ENCODE results near the gene KRTAP5-1.
"Not testable (repeated sequence)": the region's sequence is repeated elsewhere in the genome, so short reads cannot be mapped to it uniquely, and the experiment has no call there.

KRTAP5-1 gene, protein sequence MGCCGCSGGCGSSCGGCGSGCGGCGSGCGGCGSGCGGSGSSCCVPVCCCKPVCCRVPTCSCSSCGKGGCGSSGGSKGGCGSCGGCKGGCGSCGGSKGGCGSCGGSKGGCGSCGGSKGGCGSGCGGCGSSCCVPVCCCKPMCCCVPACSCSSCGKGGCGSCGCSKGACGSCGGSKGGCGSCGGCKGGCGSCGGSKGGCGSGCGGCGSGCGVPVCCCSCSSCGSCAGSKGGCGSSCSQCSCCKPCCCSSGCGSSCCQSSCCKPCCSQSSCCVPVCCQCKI

DNA sequence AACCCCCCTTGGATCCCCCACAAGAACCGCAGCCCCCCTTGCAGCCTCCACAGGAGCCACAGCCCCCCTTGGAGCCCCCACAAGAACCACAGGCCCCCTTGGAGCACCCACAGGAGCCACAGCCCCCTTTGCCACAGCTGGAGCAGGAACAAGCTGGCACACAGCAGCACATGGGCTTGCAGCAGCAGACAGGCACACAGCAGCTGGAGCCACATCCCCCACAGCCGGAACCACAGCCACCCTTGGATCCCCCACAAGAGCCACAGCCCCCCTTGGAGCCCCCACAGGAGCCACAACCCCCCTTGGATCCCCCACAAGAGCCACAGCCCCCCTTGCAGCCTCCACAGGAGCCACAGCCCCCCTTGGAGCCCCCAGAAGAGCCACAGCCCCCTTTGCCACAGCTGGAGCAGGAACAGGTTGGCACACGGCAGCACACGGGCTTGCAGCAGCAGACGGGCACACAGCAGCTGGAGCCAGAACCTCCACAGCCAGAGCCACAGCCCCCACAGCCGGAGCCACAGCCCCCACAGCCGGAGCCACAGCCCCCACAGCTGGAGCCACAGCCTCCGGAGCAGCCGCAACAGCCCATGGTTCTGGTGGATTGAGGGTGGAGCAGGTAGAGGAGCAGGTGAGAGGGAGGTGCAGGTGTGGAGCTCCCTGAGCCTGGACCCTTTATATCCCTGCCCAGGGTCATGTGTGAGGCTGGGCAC lies at the start of gene KRTAP5-1:
Gene KRTAP5-1 (minus strand): TSS at position 623 of the 710 bp plus-strand sequence. CDS start 34 bp downstream, at position 589.
- DNase-seq = not testable (repeated sequence)

DNA sequence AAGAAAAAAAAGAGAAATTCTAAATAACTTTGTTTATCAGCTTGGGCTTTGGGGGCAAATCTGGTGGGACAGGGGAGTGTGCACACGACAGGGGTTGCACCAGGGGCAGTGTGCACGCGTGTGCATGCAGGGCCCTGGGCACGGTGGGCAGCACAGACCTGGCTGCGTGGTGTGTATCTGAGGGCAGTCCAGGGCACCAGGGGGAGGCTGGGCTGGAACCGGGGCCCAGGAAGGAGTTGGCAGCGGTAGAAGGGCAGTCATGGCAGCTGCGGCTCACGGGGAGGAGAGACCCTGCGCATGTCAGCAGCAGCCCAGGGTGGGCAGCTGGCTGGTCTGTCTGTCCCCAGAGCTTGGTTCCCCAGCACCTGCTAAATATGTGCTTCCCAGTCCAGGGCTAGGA lies 48.8 kb upstream of the KRTAP5-1 start:
- DNase-seq = no peak

DNA sequence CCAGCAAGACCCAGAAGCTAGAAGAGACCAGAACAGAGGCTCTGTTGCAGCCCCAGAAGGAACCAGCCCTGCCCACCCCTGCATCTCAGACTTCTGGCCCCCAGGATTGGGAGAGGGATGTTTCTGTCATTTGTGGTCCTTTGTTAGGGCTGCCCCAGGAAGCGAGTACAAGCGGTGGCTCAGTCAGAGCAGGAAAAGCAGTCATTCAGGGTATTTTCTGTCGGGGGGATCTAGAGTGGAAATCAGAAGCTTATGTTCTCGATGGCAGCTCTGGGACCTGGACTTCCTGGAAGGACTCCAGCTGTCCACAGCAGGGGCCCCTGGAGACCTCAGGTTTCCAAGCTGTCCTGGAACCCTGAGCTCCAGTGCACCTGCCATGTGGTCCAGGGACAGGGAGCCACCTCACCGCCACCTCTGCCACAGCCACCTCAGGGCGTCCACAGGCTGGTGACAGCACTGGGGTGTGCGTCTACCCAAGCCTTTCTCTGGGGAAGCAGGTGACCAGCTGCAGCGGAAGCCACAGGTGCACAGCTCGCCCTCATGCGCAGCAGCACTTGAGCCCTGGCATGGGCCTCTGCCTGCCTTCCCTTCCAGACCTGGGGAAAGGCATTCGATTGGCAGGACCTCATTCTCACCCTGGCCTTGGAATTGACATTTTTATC lies 47.1 kb upstream of the KRTAP5-1 start:
- DNase-seq = no peak

DNA sequence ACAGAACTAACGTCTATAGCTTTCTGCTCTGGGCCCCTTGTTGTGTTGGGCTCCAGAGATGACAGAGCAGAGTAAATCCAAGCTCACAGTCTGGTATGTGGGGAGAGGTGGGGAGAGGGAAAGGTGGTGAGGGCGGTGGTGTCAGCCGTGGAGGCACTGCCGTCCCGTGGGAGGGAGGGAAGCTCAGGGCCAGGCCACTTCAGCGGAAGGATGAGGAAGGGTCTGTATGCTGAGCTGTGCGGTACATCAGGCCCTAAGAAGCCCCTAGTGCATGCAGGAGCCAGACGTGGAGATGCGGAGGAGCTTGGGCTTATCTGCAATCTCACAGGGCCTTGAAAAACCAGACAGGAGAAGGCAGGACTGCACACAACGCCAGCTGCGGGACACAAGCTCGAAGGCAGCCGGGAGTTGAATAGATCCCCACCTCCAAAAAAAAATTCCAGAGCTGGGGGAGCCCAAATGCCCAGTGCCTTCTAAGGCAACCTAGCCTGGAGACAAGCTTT lies 46.0 kb upstream of the KRTAP5-1 start:
- no peak for DNase-seq

DNA sequence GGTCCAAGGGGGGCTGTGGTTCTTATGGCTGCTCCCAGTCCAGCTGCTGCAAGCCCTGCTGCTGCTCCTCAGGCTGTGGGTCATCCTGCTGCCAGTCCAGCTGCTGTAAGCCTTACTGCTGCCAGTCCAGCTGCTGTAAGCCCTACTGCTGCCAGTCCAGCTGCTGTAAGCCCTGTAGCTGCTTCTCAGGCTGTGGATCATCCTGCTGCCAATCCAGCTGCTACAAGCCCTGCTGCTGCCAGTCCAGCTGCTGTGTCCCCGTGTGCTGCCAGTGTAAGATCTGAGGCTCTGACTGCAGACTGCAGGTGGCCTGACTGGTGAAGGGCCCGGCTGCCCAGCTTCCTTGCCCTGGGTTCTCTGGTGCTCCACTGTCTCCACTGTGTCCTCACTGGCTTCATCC lies 45.2 kb upstream of the KRTAP5-1 start:
- no peak for DNase-seq

DNA sequence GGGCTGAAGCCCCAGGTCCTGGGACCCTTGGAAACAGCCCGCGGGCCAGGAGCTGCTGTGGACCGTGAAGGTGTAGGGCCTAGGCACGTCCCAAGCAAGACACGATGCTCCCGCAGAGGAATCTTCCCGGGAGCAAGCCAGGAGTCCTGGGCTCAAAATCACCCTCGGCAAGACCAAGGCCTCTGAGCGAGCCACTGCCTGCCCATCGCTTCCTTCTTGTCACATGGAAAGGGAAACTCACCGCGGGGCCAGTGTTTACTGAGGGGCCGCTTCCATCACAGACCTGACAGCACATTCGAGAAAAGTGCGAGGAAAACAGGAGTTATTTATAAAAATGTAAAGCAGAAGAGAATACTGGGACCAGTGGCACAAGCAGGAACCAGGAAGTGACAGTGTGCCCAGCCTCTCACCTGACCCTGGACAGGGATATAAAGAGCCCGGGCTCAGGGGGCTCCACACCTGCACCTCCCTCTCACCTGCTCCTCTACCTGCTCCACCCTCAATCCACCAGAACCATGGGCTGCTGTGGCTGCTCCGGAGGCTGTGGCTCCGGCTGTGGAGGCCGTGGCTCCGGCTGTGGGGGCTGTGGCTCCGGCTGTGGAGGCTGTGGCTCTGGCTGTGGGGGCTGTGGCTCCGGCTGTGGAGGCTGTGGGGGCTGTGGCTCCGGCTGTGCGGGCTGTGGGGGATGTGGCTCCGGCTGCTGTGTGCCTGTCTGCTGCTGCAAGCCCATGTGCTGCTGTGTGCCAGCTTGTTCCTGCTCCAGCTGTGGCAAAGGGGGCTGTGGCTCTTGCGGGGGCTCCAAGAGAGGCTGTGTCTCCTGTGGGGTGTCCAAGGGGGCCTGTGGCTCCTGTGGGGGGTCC lies 44.5 kb upstream of the KRTAP5-1 start, which contains the start of gene KRTAP5-5:
Gene KRTAP5-5 (plus strand): TSS at position 450 of the 860 bp plus-strand sequence. CDS start 66 bp downstream, at position 516.
- no peak for DNase-seq

DNA sequence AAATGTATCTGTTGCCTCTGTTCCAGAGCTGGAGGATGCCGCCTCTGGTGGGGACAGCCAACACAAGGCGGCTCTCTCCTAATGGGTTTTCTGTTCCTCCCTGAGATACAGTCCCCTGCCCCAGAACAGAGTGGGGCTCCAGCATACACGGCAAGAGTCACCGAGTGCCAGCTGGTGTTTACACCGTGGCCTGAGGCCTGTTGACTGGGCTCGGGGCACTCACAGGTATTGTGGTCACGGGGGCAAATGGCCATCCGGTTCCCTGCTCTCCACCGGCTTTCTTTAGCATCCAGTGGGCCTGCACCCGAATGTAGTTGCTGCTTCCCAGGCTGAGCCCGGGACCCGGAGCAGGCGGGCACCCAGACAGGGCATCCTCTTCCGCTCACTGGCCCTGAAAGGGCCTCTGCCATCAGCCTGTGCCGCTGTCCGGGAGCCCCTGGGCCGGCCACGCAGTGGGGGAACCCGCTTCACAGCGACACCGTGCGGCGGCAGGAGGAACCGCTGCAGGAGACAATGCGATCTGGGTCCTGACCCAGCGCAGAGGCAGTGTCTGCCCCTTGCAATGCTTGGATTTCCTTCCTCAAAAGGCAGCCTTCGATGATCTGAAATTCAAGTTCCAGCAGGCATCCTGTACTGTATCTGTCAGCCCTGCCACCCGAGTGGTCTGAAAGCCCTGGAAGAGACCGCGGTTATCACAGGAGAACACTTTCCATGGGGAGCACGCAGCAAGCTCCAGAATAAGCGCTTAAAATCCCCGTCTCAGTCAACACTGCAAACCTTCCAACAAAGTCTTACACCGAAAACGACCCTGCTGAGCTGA lies 43.6 kb upstream of the KRTAP5-1 start:
- DNase-seq = peak in 1 of 2 donors; percentile 35

DNA sequence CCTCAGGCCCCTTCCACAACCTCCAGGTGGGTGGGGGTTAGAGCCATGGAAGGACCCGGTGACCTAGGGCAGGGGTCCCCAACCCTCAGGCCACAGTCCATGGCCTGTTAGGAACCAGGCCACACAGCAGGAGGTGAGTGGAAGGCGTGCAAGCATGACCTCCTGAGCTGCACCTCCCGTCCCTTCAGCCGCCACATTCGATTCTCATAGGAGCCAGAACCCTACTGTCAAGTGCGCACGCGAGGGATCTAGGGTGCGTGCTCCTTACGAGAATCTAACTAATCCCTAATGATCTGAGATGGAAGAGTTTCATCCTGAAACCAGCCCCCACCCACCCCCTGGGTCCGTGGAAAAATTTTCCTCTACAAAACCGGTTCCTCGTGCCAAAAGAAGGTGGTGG lies 40.5 kb upstream of the KRTAP5-1 start:
- DNase-seq = no peak

DNA sequence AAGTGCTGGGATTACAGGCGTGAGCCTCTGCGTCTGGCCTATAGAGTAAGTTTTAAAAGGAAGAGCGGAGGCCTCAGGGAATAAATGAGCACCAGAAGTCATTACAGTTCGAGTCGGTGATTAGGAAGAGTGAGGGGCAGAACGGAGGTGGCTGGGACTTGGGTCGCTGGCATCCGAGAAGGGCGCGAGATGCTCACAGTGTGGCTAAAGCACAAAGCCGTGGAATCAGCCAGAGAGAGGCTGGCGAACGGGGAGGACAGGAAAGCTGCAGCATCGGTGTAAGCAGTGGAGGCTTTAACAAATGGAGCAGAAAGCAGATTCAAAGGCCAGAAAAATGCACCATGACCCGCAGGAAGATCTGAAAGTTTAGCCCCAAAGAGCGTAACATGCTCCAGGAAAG lies 39.5 kb upstream of the KRTAP5-1 start:
- no peak for DNase-seq

DNA sequence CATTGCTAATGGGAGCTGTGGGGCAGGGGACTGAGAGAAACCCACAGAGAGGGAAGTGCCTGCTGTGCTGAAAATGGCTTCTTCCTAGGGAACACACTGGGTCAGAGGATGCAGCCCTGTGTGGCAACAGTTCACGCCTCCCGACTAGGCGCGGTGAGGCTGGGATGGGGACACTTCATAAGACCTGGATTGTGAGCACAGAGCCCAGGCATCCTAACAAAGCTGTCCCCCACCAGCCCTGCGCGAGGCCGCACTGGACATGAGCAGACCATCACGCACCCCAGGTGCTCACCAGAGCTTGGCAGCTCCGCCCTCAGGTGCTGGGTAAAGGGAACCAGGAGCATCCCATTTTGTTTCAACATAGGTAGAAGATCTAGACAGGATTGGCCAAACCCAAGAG lies 38.6 kb upstream of the KRTAP5-1 start:
- DNase-seq = no peak

DNA sequence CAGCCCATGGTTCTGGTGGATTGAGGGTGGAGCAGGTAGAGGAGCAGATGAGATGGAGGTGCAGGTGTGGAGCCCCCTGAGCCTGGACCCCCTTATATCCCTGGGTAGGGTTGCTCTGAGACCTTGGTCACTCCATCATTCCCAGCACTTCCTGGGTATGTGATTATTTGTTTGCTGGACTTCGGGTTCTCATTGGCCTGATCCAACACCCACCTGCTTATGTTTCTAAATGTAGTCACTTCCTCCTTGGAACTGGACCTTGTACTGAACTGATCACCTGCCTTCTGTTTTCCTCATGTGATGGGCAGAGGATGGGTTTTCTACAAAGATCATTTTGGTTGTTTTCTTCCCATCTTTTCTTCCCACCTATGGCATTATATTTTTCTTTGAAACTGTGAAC lies 37.0 kb upstream of the KRTAP5-1 start, which contains the start of gene KRTAP5-4:
Gene KRTAP5-4 (minus strand): TSS at position 53 of the 400 bp plus-strand sequence. CDS start 45 bp downstream, at position 8.
- no peak for DNase-seq

DNA sequence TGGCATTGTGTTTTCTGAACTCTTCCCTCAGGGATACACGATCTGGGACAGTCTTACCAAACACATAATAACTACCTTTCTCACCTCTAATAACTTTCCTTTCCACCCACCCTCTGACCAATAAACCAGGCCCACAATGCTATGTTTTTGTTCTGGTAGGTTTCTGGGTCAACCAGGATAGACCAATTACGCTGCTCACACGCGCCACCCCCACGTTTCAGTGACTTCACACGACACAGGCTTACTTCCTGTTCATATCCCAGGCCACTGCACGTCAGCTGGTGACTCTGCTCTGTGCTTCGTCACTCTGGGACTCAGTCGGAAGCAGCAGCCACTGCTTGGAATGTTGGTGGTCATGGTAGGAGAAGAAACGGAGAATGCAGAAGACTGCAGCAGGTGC lies 34.4 kb upstream of the KRTAP5-1 start:
- no peak for DNase-seq

DNA sequence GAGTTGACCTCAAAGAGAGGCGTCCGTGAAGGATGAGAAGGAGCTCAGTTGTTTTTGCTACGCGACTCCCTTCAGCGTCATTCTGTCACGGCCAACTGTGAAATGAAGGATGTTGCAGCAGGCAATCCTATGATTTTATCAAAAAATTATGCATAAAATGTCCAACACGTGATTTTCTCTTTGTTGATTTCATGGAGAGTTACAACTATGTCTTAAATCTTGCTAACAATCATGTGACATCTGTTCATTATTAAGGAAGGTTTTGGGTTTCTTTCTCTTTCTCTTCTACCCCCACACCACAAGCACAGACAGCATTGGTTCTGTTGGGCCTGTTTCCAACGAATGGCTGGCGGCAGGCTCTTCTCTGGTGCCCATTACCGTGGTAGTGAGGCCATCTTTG lies 33.1 kb upstream of the KRTAP5-1 start:
- DNase-seq = no peak

DNA sequence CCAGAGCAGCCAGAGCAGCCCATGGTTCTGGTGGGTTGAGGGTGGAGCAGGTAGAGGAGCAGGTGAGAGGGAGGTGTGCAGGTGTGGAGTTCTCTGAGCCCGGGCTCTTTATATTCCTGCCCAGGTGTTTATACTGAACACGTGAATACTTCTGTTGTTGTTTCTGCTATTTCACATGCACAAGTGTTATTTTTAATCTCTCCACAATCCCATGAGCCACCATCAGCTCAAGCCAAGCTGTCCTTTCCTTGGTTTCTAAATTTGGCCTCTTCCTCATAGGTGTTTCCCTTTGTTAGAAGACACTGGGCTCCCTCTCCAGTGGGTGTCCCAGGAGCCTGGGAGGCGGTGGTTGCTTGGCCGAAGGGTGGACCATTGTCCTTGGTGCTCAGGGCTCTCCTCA lies 23.3 kb upstream of the KRTAP5-1 start, which contains the start of gene KRTAP5-3:
Gene KRTAP5-3 (minus strand): TSS at position 101 of the 400 bp plus-strand sequence. CDS start 78 bp downstream, at position 23.
- DNase-seq = no peak

DNA sequence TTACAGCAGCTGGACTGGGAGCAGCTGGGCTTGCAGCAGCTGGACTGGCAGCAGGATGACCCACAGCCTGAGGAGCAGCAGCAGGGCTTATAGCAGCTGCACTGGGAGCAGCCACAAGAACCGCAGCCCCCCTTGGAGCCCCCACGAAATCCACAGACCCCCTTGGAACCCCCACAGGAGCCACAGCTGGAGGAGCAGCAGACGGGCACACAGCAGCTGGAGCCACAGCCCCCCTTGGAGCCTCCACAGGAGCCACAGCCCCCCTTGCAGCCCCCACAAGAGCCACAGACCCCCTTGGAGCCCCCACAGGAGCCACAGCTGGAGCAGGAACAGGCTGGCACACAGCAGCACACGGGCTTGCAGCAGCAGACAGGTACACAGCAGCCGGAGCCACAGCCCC lies 22.8 kb upstream of the KRTAP5-1 start:
- DNase-seq = not testable (repeated sequence)

DNA sequence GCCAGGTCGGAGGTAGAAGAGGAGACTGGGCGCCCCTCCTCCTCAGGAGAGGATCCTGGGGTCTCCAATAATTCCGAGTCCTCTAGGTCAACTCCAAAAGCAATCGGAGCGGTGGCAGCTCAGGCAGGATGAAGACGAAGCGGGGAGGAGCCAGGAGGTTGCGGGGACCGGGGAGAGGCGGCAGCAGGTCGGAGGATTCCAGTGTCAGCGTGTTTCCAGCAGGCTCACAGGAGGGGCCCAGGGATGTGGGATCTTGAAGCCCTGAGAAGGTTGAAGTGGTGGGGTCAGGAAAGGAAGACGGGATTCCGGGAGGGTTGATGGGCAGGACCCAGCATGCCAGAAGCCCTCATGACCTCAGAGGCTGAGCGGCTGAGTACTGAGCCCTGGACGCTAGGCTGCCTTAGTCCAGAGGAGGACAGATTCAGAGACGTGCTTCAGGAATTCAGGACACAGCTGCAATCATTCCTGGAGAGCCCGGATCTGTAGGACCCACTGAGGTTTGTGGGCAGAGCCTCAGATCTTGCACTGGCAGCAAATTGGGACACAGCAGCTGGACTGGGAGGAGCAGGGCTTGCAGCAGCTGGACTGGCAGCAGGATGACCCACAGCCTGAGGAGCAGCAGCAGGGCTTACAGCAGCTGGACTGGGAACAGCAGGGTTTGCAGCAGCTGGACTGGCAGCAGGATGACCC lies 22.2 kb upstream of the KRTAP5-1 start:
- not testable (repeated sequence) for DNase-seq

DNA sequence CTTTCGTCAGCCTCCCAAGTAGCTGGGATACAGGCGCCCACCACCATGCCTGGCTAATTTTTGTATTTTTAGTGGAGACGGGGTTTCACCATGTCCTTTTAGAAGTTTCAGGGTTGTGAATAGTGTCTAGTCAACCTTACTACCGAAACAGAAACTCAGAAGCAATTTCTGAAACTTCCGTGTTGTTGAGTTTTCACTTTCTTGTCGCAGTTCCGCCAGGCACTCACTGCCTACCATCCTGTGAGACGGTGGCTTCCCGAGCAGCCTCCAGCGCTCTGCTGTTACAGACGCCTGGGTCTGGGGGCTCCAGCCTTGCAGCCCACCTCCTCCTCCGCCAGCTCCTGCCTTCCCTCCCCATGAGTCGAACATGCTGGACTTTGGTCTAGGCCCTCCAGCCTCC lies 20.8 kb upstream of the KRTAP5-1 start:
- not testable (repeated sequence) for DNase-seq

DNA sequence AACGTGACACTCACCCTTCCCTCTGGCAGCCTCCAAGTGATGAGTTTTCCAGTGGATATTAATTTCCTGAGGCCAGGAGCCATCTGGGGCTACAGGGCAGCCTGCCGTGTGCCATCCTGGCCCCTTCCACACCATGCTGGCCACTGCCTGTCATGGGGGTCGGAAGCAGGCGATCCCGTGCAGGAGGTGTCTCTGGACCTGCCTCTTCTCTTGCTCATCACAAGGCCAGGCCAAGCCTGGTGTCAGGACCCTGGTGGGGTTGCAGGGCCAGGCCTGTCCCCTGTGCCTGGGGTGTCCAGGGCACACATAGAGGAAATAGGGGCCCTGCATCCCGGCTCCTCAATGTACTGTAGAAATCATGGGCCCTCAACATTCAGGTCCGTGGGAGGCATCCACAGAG lies 19.6 kb upstream of the KRTAP5-1 start:
- no peak for DNase-seq

DNA sequence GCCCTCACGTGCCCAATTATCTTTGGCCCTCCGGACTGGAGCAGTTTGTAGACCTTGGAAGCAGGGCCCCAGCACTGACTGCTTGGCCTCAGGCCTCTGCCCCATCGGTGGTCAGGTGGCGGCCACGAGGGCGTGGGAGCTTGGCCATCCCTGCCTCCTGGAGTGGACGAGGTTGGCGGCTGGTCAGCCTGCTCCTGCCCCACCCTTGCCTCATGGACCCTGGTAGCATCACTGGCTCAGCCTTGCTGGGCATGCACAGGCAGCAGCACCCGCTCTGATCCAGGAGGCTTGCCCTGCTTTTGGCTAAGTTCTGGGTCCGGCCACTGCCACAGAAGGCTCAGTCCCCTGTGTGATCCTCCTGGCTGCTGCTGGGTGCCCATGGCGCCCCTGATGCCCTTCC lies 19.1 kb upstream of the KRTAP5-1 start:
- no peak for DNase-seq

DNA sequence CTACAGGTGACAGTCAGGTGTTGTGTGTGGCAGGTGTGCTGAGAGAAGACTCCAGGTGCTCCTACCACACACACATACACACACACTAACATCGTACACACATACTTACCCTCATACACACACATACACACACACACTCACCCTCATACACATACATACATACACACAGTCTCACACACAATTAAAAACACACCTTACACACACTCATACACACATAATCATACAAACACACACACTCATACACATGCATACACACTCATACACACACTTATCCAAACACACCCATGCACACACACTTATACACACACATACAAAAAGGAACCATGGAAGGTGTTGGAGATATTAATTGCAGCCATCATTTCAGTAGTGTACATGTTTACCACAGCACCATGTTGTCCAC lies 18.5 kb upstream of the KRTAP5-1 start:
- no peak for DNase-seq

DNA sequence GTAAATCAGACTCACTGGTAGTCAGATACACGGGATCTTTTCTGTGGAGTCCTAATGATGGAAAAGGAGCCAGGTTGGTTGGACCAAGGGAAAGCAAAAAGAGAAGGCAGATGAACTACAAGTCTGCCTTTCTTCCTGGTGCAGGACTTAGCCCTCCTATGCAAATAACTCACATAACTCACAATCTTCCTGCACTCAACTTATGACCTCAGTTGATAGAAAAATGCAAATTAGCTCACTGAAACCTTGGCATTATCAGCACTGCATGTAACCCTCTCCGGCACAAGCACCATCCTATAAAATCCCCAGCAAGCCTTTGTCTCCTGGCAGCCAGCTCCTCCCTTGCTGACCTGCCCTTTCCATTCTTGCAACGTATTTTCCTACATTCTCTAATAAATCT lies 16.6 kb upstream of the KRTAP5-1 start:
- DNase-seq = not testable (repeated sequence)

All from hippocampal formation (tissue), 2 donors.